T-helper 9 cell (primary cell): ENCODE results near the gene ABHD10.

ENCODE experiments used
- DNase-seq: peaks from one replicate; pipeline ENCODE4 v3.0.0-alpha.2; 2020

Gene ABHD10

GRCh38 chr3:111967068-111967467, 11.8 kb upstream of the ABHD10 start:
- no peak for DNase-seq

- DNase-seq: peak; percentile 74
These were observed 11.1 kb upstream of the ABHD10 start for GRCh38 chr3:111967651-111968274.

GRCh38 chr3:111968319-111969054, 10.3 kb upstream of the ABHD10 start:
- no peak for DNase-seq

- no peak for DNase-seq
These were observed 8.4 kb upstream of the ABHD10 start for GRCh38 chr3:111970376-111970775.

GRCh38 chr3:111971533-111972130, 7.2 kb upstream of the ABHD10 start:
- DNase-seq: no peak

GRCh38 chr3:111972891-111973290, 5.9 kb upstream of the ABHD10 start:
- DNase-seq: no peak

- no peak for DNase-seq
These were observed 3.7 kb upstream of the ABHD10 start for GRCh38 chr3:111975131-111975530.

GRCh38 chr3:111976254-111976653, 2.6 kb upstream of the ABHD10 start:
- DNase-seq: no peak

GRCh38 chr3:111979434-111980038, 710 bp downstream of the ABHD10 start:
- no peak for DNase-seq

GRCh38 chr3:111980716-111981456, 2.1 kb downstream of the ABHD10 start:
- DNase-seq: no peak

- no peak for DNase-seq
These were observed 2.6 kb downstream of the ABHD10 start for GRCh38 chr3:111981457-111981763.

- no peak for DNase-seq
These were observed 5.9 kb downstream of the ABHD10 start for GRCh38 chr3:111984636-111985298.

- no peak for DNase-seq
These were observed 8.0 kb downstream of the ABHD10 start for GRCh38 chr3:111986800-111987199.

GRCh38 chr3:111989061-111989678, 10.3 kb downstream of the ABHD10 start:
- no peak for DNase-seq

GRCh38 chr3:111993038-111993437, 14.2 kb downstream of the ABHD10 start:
- DNase-seq: no peak

- DNase-seq: no peak
These were observed 20.0 kb downstream of the ABHD10 start, which contains the start of gene TAGLN3 for GRCh38 chr3:111998636-111999483. Gene TAGLN3, plus strand, starts transcription at chr3:111998922. Its CDS starts 501 bp downstream, at chr3:111999423.

- DNase-seq: no peak
These were observed 20.9 kb downstream of the ABHD10 start for GRCh38 chr3:111999484-112000324.

GRCh38 chr3:112000367-112000771, 21.5 kb downstream of the ABHD10 start:
- no peak for DNase-seq

GRCh38 chr3:112000966-112001365, 22.1 kb downstream of the ABHD10 start:
- no peak for DNase-seq

GRCh38 chr3:112001526-112001925, 22.7 kb downstream of the ABHD10 start:
- DNase-seq: no peak
